Astrocyte (in vitro differentiated cells and primary cell): ENCODE measurements around the gene CNEP1R1. TPM values are rescaled to one million over a fixed set of nuclear protein-coding genes. Genes with fewer than 3 reads are reported as not detected.
A peak's percentile ranks its signal among the peaks of the same experiment; 100 is the strongest.

Experiments
- DNase-seq: peaks from one replicate; pipeline ENCODE4 v3.0.0-alpha.2; 2010; ENCODE audit warnings: low read depth
- FAIRE-seq: peaks from 2 replicates; lab custom pipeline; 2011; peaks lifted over from hg19 to GRCh38; lab: Jason Lieb, UNC
- H2AFZ ChIP-seq: 2 replicates; pipeline ENCODE4 v1.6.0; 2012; ENCODE audit warnings: low read depth, low read length, inconsistent platforms
- H3K27ac ChIP-seq: 2 replicates; pipeline ENCODE4 v1.5.1; 2011; ENCODE audit warnings: low read depth, low read length, inconsistent platforms
- H3K27me3 ChIP-seq: 2 replicates; pipeline ENCODE4 v1.6.0; 2011; ENCODE audit warnings: low read length, inconsistent platforms; ENCODE audit not compliant: insufficient read depth
- H3K36me3 ChIP-seq: 2 replicates; pipeline ENCODE4 v1.5.1; 2011; ENCODE audit warnings: low read length, inconsistent platforms; ENCODE audit not compliant: insufficient read depth
- H3K4me1 ChIP-seq: 2 replicates; pipeline ENCODE4 v1.5.1; 2011; ENCODE audit warnings: low read length, inconsistent platforms; ENCODE audit not compliant: insufficient read depth
- H3K4me2 ChIP-seq: 2 replicates; pipeline ENCODE4 v1.6.0; 2012; ENCODE audit warnings: low read length, inconsistent platforms
- H3K4me3 ChIP-seq: 2 replicates; pipeline ENCODE4 v1.5.1; 2011; ENCODE audit warnings: low read depth, mild to moderate bottlenecking, low read length, inconsistent platforms; ENCODE audit not compliant: insufficient read depth
- H3K79me2 ChIP-seq: 2 replicates; pipeline ENCODE4 v1.6.0; 2012; ENCODE audit warnings: mild to moderate bottlenecking, low read length, inconsistent platforms; ENCODE audit not compliant: insufficient read depth
- H3K9ac ChIP-seq: 2 replicates; pipeline ENCODE4 v1.6.0; 2012; ENCODE audit warnings: mild to moderate bottlenecking, low read length, inconsistent platforms
- H3K9me3 ChIP-seq: 2 replicates; pipeline ENCODE4 v1.5.1; 2012; ENCODE audit warnings: low read depth, mild to moderate bottlenecking, low read length, inconsistent platforms; ENCODE audit not compliant: insufficient read depth
- H4K20me1 ChIP-seq: 2 replicates; pipeline ENCODE4 v1.6.0; 2012; ENCODE audit warnings: low read length, inconsistent platforms; ENCODE audit not compliant: insufficient read depth
- H3K27ac Mint-ChIP-seq: one replicate; pipeline ENCODE4 v1.8.0; 2021; ENCODE audit warnings: mild to moderate bottlenecking, mixed read lengths; ENCODE audit not compliant: unreplicated experiment
- H3K27me3 Mint-ChIP-seq: one replicate; pipeline ENCODE4 v1.8.0; 2021; ENCODE audit warnings: low read depth, mixed read lengths; ENCODE audit not compliant: unreplicated experiment
- H3K36me3 Mint-ChIP-seq: one replicate; pipeline ENCODE4 v1.8.0; 2021; ENCODE audit warnings: low read depth, mixed read lengths; ENCODE audit not compliant: unreplicated experiment
- H3K4me1 Mint-ChIP-seq: one replicate; pipeline ENCODE4 v1.8.0; 2021; ENCODE audit warnings: low read depth, mixed read lengths; ENCODE audit not compliant: unreplicated experiment
- H3K4me3 Mint-ChIP-seq: one replicate; pipeline ENCODE4 v1.8.0; 2021; ENCODE audit warnings: mild to moderate bottlenecking, moderate library complexity, mixed read lengths; ENCODE audit not compliant: unreplicated experiment
- H3K9me3 Mint-ChIP-seq: one replicate; pipeline ENCODE4 v1.8.0; 2021; ENCODE audit warnings: mild to moderate bottlenecking, mixed read lengths; ENCODE audit not compliant: unreplicated experiment
- EZH2 ChIP-seq: IDR thresholded peaks from 2 replicates; pipeline ENCODE4 v1.6.1; 2012; ENCODE audit warnings: mild to moderate bottlenecking, low read length, inconsistent platforms; ENCODE audit not compliant: insufficient read depth
- total RNA-seq: library from RNA; stranded (reverse); gene quantifications from 2 replicates; pipeline ENCODE4 v1.2.1, GENCODE V29; 2021
- TF ChIP-seq, protein P1 (sequence below): IDR thresholded peaks from 2 replicates; pipeline ENCODE4 v1.5.1; 2011; ENCODE audit warnings: low read depth, mild to moderate bottlenecking, inconsistent platforms, low read length, moderate library complexity; ENCODE audit not compliant: insufficient read depth

The CNEP1R1 gene
- total RNA-seq, 1 donor from 2014 or later = 31.1 TPM

- FAIRE-seq (no peak), DNase-seq (no peak)
- Mint-ChIP-seq H3K36me3 (no peaks in the 10 kb centered on the region), H3K27me3 (no peaks in the 10 kb centered on the region), H3K27ac (no peak overlapping the region), H3K4me1 (peaks cover 4% of the 10 kb centered on the region), H3K9me3 (no peaks in the 10 kb centered on the region), H3K4me3 (no peak overlapping the region)
- Histone ChIP-seq H3K4me2 (no peak overlapping the region), H2AFZ (no peak overlapping the region), H3K27ac (no peak overlapping the region), H3K79me2 (no peaks in the 10 kb centered on the region), H3K9ac (no peak overlapping the region), H4K20me1 (peaks cover 2% of the 10 kb centered on the region), H3K9me3 (no peaks in the 10 kb centered on the region), H3K27me3 (no peaks in the 10 kb centered on the region), H3K4me3 (no peak overlapping the region), H3K36me3 (peaks cover 10% of the 10 kb centered on the region), H3K4me1 (no peaks in the 10 kb centered on the region)
- TF ChIP-seq, protein P1, sequence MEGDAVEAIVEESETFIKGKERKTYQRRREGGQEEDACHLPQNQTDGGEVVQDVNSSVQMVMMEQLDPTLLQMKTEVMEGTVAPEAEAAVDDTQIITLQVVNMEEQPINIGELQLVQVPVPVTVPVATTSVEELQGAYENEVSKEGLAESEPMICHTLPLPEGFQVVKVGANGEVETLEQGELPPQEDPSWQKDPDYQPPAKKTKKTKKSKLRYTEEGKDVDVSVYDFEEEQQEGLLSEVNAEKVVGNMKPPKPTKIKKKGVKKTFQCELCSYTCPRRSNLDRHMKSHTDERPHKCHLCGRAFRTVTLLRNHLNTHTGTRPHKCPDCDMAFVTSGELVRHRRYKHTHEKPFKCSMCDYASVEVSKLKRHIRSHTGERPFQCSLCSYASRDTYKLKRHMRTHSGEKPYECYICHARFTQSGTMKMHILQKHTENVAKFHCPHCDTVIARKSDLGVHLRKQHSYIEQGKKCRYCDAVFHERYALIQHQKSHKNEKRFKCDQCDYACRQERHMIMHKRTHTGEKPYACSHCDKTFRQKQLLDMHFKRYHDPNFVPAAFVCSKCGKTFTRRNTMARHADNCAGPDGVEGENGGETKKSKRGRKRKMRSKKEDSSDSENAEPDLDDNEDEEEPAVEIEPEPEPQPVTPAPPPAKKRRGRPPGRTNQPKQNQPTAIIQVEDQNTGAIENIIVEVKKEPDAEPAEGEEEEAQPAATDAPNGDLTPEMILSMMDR = no peak
- no peak for TF ChIP-seq EZH2
Measured at GRCh38 chr16:50037662-50038220, 12.7 kb downstream of the CNEP1R1 start.

DNA sequence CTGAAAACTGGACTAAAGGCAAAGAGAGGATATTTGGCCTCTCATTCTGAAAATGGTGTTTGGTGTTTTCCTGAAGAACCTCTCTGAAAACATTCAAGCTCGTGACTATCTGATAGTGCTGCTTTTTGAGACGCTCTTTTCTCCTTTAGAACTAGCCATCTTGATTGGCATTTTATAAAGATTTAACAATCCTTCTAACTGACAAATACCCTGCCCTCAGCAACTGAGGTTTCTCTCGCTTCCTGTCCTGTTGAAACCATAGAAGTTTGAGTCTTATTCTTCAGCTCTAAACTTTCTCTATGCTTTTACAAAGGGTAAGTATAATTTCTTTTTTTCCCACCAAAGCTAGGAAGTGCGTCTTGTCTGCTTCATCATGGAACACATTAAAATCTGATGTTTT is 13.3 kb downstream of the CNEP1R1 start:
- FAIRE-seq (no peak), DNase-seq (no peak)
- no peak overlapping the region for H3K4me3 ChIP-seq
- no peak overlapping the region for H3K27ac Mint-ChIP-seq
- no peak overlapping the region for H2AFZ ChIP-seq
- no peak overlapping the region for H3K9ac ChIP-seq
- H4K20me1 ChIP-seq = no peaks in the 10 kb centered on the region
- H3K4me1 Mint-ChIP-seq = peaks cover 4% of the 10 kb centered on the region
- H3K9me3 Mint-ChIP-seq = no peaks in the 10 kb centered on the region
- H3K4me2 ChIP-seq = no peak overlapping the region
- peaks cover 8% of the 10 kb centered on the region for H3K36me3 ChIP-seq
- H3K9me3 ChIP-seq = no peaks in the 10 kb centered on the region
- peaks cover 3% of the 10 kb centered on the region for H3K27me3 Mint-ChIP-seq
- no peak for TF ChIP-seq EZH2
- TF ChIP-seq, protein P1 = no peak
- no peak overlapping the region for H3K27ac ChIP-seq
- H3K4me3 Mint-ChIP-seq = no peak overlapping the region
- no peaks in the 10 kb centered on the region for H3K27me3 ChIP-seq
- no peaks in the 10 kb centered on the region for H3K4me1 ChIP-seq
- no peaks in the 10 kb centered on the region for H3K79me2 ChIP-seq
- no peaks in the 10 kb centered on the region for H3K36me3 Mint-ChIP-seq

GRCh38 chr16:50038756-50039529 is 13.9 kb downstream of the CNEP1R1 start:
- Histone ChIP-seq H3K4me2 (no peak overlapping the region), H3K4me1 (no peaks in the 10 kb centered on the region), H3K4me3 (no peak overlapping the region), H3K9ac (no peak overlapping the region), H4K20me1 (no peaks in the 10 kb centered on the region), H3K27ac (no peak overlapping the region), H3K79me2 (no peaks in the 10 kb centered on the region), H3K9me3 (no peaks in the 10 kb centered on the region), H3K27me3 (no peaks in the 10 kb centered on the region), H2AFZ (no peak overlapping the region), H3K36me3 (peaks cover 6% of the 10 kb centered on the region)
- Mint-ChIP-seq H3K36me3 (no peaks in the 10 kb centered on the region), H3K27ac (peak overlapping the region; percentile 50), H3K27me3 (peaks cover 9% of the 10 kb centered on the region), H3K4me1 (peaks cover 4% of the 10 kb centered on the region), H3K9me3 (no peaks in the 10 kb centered on the region), H3K4me3 (no peak overlapping the region)
- DNase-seq = no peak
- TF ChIP-seq EZH2 = no peak
- TF ChIP-seq, protein P1 = no peak
- FAIRE-seq = no peak
